ENCODE measurements around the gene HMGB1. TPM values are rescaled to one million over a fixed set of nuclear protein-coding genes. Genes with fewer than 3 reads are reported as not detected.
"Not testable (repeated sequence)": the region's sequence is repeated elsewhere in the genome, so short reads cannot be mapped to it uniquely, and the experiment has no call there.

Gene HMGB1
- total and polyA plus RNA-seq, 2 of the 4 experiments (the other 2 are of a cell fraction): 185 to 276 TPM

DNA sequence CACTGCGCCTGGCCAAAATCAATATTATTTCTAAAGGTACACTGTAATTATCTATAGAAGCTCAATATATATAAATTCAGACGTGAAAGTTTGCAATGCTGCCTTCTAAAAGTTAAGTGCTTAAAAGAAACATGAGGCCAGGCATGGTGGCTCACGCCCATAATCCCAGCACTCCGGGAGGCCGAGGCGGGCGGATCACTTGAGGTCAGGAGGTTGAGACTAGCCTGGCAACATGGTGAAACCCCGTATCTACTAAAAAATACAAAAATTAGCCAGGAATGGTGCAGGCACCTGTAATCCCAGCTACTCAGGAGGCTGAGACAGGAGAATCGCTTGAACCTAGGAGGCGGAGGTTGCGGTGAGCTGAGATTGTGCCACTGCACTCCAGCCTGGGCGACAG is 14.3 kb downstream of the HMGB1 start:
- H3K36me3 ChIP-seq (ENCODE audit: control insufficient read depth, insufficient read depth, low read length); H2BK20ac ChIP-seq (ENCODE audit: low read depth, low read length); POLR2A ChIA-PET (ENCODE audit: unreplicated experiment); H3K4me2 ChIP-seq (ENCODE audit: low read depth, low read length); H3K56ac ChIP-seq (ENCODE audit: extremely low read depth, insufficient read depth, low read length); H3K27ac ChIP-seq (ENCODE audit: insufficient read depth, low read length); H4K91ac ChIP-seq (ENCODE audit: insufficient read depth, low read depth, low read length); H3K27me3 ChIP-seq (ENCODE audit: control insufficient read depth, insufficient read depth, low read length); DNase-seq; H4K8ac ChIP-seq (ENCODE audit: low read depth in 2 of 2, low read length in 2 of 2); intact Hi-C loops (cut with micrococcal nuclease); H3K4me1 ChIP-seq (ENCODE audit: control insufficient read depth, insufficient read depth, low read length); H3K9ac ChIP-seq (ENCODE audit: low read depth, low read length); H3K23ac ChIP-seq (ENCODE audit: low read depth, low read length); H3K9me1 ChIP-seq (ENCODE audit: insufficient read depth, low read length); H4K20me1 ChIP-seq (ENCODE audit: insufficient read depth, low read length); H2BK5ac ChIP-seq (ENCODE audit: low read depth, low read length, poor library complexity, severe bottlenecking); H3K14ac ChIP-seq (replicated peaks; ENCODE audit: low read depth, low read length); H3K18ac ChIP-seq (ENCODE audit: low read depth, low read length); H2BK15ac ChIP-seq (ENCODE audit: low read depth, low read length); H3K9me3 ChIP-seq (ENCODE audit: control insufficient read depth, insufficient read depth, low read length); dilution Hi-C loops (cut with HindIII; ENCODE audit: low sequenced_read_pairs, unreplicated experiment); H2AFZ ChIP-seq (replicated peaks; ENCODE audit: low read length, poor library complexity); H3K79me1 ChIP-seq (ENCODE audit: low read depth in 1 of 2, low read length in 2 of 2); H2BK120ac ChIP-seq (ENCODE audit: low read depth, low read length); ATAC-seq (ENCODE audit: low read depth); BruUV-seq (replicated peaks); H2AK5ac ChIP-seq (ENCODE audit: low read depth, low read length); H3K4ac ChIP-seq (ENCODE audit: low read depth, low read length); H3K4me3 ChIP-seq (ENCODE audit: insufficient read depth, low read depth, low read length); H2AK9ac ChIP-seq (replicated peaks; ENCODE audit: low read depth, low read length, poor library complexity); H4K5ac ChIP-seq (ENCODE audit: low read depth, low read length): not testable (repeated sequence)
- no CpG with 5 or more reads among the region's 12 CpGs for WGBS, 2 experiments (ENCODE audit: extremely low coverage in 2 of 2, insufficient read length in 1 of 2)
- CTCF ChIA-PET: interaction anchor here (1.7 kb wide), 1 partner anchor 319 kb away, joined by 6 read pairs; no protein-coding TSS in a partner anchor
- in situ Hi-C loops (cut with MboI; ENCODE audit: low sequenced_read_pairs): loop anchor here (25.0 kb wide), 1 partner anchor 361 kb away; no protein-coding TSS in a partner anchor
